Activated CD8-positive, alpha-beta memory T cell treated with anti-CD3 and anti-CD28 coated beads, Interleukin-2, amount 50 U/mL, for 24 hours (primary cell): Measurements from ENCODE around the gene DIAPH3.

Source experiments
- DNase-seq: peaks from one replicate; pipeline ENCODE4 v3.0.0-alpha.2; 2020; ENCODE audit errors: extremely low read depth

Gene DIAPH3

DNA sequence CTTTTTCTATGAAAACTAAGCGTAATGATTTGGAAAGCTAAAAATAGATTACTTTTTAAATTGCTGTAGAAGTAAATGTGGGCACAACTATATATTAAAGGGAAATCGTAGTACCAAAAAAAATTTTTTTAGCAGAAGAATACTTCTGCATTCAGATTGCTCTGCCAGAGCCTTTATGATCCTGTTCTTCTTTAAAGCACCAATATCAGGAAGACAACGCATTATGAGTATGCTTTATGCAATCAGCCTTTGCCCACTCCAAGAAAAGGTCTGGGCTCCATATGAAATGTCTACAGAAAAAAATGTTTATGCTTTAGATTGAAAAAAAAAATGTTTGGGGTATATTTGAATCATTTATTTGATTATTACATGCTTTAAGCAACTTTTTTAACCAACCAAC lies 137.4 kb downstream of the DIAPH3 start:
- DNase-seq, result no peak

DNA sequence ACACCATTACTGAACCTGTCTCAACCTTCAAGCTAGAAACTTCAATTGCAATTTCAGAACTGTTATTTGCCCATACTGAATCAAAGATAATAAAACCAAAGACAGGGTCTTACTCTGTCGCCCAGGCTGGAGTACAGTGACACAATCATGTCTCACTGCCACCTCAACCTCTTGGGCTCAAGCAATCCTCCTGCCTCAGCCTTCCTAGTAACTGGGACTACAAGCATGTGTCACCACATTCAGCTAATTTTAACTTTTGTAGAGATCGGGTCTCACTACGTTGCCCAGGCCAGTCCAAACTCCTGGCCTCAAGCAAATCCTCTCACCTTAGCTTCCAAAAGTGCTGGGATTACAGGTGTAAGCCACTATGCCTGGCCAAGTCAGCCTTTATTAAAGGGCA lies 143.4 kb downstream of the DIAPH3 start:
- DNase-seq, result no peak

DNA sequence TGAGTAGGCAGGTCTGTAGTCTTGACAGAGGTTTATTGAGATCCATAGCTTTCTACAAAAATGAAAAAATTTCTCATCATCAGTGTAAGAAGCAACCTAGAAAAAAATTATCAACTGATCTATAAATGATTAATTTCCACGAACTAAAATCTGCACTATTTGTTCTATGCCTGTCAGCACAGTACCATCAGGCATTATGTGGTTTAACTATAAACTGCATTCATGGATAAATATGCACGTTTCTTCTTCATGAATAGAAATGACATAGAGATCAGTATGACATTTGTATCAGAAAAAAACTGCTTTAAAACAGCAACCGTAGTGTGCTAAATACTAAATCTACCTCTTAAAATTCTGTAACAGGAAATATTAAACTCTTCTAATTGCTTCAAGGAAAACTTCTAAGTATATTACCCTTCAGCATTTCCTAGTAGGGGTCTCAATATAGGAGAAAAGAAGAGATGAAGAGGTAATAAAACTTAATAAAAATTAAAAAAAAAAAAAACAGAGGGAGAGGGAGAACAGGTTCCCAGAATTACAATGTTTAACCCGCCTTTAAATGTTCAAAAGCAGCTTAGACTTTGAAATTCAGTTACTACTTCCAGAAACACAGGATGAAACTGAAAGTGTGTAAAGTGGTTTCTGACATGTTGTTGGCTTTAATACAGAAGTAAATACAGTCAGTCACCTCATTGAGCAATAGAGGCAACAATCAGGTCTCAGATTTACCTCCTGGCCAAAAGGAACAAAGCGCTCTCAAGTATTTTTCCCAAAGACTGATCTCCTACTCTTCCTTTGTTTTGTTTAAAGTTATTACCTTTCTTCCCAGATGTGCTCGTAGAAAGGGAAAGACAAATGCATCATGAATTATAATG lies 144.4 kb downstream of the DIAPH3 start:
- DNase-seq, result no peak

DNA sequence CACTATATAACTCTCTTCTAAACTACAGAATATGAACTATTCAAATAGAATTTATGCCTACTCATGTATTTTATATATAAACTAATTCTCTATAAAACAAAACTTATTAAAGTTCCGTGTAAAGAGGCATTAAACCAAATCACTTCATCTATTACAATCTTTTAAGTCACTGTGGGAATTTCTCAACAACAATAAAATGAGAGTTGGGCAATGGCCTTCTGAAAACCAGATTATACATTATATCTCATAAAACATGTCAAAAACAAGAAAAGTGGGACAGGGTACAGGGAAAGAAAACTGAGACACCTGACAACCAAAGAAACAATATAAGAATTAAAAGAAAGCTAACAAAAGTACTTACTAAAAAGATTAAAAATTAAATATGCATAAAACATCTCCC lies 145.2 kb downstream of the DIAPH3 start:
- no peak for DNase-seq

DNA sequence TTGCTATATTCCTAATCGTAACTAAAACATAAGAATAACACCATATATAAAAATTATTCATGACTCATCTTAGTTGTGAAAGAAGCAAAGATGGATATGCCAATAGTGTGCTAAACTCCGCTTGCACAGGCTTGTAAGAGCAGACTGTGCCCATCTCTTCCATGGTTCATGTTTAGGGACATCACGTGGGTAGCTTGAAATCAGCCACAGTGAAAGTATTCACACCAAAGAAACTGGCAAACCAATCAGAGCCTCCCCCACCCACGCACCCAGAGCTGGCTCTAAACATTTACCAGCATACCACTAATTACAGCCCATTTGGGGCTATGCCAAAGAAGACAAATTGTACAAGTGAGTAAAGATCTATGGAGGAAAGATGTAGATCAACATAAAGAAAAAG lies 147.5 kb downstream of the DIAPH3 start:
- no peak for DNase-seq

DNA sequence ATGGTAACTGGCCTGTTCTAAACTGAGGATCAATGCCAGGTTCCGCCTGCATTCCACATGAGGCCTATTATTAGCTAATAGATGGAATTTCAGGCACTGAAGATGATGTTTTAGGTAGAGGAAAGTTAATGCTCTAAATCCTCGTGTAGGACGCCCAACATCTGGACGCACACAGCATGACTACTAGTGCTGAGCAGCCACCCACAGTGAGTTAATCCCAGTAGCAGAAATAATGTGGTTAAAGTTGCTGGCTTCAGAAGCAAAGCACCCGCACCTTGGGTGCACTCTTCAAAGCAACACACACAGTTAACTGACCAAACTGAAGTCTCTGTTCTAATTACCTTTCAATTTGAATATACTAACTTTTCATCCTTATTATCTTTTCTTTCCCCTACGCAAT lies 150.6 kb downstream of the DIAPH3 start:
- no peak for DNase-seq

DNA sequence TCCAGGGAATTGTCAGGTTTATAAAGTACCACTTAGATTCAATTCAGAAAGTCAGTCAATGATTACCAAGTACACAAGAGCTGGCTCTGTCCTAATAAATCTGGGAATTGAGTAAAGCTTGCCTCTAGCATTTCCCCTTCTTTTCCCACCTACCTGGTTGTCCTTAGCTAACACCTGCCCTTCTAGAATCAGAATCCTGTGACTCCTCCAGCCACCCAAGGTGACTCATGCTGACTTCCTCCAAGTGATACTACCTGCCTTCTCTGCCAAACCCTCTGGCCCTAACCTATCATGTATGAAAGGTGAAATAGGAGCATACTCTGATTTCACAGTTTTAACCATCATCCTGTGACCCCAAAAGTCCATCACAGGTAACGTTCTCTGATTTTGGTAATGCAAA lies 151.2 kb downstream of the DIAPH3 start:
- DNase-seq, result no peak

DNA sequence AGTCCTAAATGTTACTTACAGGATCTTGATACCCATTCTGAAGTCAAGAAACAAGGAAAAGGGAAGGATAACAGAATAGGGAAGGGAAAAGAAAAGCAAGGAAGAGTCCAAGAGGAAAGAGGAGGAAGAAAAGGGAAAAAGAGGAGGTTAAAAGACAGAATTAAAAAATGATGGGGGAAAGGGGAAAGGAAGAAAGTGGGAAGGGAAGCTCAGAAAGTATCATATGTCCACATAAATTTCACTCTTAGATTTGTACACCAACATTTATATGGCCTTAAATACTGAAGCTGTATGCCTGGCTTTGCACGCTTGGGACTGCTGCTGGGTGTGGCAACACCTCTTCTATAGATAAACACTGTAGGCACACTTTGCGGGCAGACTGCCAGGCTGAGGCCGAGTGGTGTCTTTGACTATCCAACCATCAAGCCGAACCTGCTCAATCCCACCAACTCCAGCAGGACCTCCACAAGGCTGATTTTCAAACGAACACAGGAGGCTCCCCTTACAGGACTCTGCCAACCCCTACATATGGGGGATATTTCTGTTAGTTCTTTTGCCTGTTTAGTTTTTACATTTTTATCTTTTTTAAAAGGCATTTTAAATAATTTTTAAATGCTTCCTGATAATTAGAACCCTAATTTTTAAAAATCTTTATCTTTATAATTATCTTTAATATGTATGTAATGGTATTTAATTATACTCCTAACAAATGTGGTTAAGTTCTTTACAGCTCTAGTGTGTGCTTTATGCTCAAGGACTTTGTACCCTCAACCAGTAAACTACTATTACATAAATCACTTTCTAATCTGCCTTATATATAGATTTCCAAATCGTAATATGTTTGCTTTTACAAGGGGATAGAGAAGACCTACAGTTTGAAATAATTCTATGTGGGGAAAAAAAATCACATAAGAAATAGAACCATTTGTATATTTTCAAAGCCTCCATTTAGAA lies 154.2 kb downstream of the DIAPH3 start:
- DNase-seq, result no peak

DNA sequence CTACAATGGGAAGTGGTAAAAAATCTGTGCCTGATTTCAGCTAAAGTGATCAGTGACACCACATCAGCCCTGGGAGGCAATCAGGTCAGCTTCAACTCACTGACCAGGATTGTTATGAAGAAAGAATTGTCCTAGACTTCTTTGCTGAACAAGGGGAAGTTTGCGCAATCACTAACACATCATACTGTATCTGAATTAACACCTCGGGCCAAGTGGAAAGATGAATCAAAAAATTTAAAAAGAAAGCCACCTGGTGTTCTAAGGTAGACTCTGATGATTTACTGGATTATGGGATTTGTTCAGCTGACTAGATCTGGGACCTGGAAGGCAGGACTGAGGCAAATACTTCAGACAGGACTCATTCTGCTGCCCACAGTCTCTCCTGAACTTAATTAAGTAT lies 161.8 kb downstream of the DIAPH3 start:
- no peak for DNase-seq

DNA sequence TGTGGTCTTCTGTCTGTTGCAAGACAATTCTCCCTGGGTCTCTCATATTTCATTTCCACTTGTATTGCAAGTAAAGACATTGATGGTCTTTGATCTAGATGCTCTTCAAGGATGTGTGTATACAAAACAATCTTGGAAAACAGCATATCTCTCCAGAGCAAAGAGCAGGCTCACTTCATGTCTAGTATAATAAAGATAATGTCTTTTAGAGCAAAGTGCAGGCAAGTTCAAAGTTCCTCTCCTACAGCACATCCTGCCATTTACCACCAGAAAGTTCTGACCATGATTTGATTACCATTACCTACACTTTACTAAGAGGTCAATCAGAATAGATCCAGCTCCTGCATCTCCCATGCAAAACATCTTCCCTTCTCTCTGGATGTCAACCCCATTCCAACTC lies 162.8 kb downstream of the DIAPH3 start:
- DNase-seq, result no peak

DNA sequence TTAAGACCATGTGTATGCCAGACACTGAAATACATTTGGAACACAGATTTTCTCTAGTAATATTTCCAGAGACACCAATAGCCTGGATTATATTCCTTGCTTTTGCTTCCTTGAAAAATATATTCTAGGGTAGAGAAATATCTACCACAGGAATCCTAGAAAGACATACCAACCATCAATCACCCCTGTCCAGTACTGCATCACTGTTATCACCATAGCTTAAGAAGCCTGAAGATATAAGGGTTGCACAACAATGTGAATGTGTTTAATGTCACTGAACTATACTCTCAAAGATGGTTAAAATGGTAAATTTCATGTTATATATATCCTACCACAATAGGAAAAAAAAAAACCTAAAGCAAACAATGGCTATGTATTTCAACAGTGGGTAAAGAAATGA lies 163.6 kb downstream of the DIAPH3 start:
- no peak for DNase-seq

DNA sequence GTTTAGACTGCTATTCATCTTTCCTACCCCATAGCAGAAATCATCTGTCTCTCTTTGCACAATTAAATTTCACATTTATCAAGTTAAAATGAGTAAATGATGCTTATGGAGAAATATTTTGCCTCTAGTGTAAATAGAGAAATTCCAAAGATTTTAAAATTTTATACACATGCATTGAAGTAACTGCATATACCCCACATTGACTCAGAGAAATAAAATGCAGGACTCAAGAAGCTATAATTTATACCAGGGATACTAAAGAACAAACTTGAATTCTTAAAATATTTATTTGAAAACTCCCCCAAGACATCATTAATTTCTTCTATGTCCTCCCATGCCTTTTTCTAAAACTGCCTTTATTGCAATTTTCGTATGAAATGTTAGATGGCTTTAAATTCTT lies 165.8 kb downstream of the DIAPH3 start:
- DNase-seq, result no peak

DNA sequence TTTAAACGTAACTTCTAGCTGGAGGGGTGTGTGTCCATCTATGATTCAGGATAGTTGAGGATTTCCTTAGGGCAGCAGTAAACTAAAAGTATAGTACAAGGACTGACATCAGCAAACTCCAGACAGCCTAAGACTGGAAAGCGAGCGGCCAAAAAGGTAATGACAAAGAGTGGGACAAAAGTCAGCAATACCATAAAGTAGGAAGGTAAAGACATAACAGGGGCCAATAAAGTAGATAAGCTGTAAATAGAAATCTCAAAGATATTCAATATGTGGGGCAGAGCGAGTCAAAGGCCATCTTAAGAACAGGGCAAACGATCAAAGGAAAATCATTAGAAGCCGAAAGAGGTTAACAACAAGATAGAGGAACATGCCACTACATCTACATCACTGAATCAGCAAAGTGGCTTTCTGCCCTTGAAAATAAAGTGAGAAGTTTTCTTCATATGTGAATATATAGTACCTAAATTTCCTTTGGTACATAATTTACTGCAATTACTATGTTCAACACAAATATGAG lies 167.2 kb downstream of the DIAPH3 start:
- DNase-seq, result no peak

DNA sequence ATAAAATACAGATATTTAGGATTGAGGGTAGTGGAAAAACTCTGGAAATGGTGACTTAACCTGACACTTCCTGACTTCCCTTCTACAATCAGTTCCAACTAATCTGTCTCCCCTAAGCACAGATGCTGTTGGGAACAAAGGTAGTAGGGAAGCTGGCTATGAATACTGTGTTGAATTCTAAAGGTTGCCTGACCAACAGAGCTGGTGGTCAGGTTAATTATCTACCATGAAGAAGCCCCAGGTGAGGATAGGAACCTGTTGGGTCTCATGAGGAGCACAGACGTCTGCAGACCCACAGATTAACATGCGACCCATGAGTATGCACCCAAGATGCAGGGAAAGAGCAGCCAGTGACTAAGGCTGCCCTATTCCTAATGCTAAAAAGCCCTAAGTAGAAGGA lies 172.3 kb downstream of the DIAPH3 start:
- DNase-seq, result no peak

DNA sequence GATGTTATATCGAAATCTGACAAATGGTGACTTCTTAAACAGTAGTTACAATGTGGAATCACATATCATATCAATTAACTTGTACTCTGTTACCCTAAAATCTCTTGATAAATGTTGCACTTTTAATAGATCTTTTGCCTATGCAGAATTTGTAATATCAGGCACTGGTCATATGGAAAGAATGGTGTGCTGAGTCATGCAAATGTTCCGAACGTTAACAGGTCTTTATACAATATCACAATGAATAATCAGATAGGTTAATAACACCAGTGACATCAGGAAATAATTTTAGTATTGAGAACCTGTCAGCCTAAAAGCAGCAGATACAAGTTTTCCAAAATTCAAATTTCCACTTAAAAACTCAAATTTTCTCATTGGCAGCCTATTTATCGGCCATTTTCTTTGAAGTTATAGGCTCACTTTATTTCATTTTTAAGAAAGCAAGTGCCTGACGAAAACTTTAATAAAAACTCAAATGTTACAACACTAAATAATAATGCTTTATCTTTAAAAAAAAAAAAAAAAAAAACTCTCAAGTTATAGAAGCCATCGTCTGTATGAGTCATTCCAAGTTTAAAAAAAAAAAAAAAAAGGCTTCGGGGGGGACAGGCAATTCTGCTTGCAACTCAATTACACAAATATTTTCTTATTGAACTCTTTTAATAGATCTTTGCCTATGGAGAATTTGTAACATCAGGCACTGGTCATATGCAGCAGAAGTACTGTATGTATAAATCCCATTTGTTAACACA lies 180.9 kb downstream of the DIAPH3 start:
- DNase-seq, result no peak

DNA sequence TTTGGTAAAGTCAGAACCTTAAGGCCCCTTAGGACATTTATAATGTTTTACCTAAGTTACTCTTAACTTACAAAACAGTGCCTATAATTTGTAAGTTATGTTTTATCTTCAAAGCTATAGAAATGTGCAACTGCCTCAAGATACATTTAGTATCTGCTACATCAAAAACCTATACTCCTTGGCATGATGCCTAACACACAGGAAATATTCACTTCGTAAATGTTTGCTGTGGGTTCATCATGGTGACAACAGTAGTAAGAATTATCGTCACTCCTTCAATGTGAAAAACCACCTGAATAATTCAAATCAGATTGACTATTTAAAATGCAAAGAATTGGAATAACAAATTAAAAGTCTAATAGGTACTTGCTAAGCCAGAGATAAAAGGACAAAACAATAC lies 184.1 kb downstream of the DIAPH3 start:
- no peak for DNase-seq

DNA sequence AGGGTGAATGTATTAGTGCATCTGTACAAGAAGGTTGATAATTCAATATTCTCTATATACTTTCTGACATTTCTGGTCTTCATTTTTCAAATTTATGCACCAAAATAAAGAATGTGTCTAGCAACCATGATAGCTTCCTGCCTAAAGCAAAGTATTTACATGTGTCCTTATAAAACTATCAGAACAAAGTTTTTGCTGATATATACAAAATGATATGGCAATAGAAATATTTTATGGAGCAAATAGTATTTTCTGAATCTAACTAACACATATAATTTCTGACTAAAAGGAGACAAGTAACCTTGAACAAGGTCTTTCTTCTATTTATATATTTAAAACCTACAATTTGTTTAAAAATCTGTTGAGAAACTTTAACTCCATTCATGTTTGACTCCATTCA lies 184.9 kb downstream of the DIAPH3 start:
- DNase-seq, result no peak

DNA sequence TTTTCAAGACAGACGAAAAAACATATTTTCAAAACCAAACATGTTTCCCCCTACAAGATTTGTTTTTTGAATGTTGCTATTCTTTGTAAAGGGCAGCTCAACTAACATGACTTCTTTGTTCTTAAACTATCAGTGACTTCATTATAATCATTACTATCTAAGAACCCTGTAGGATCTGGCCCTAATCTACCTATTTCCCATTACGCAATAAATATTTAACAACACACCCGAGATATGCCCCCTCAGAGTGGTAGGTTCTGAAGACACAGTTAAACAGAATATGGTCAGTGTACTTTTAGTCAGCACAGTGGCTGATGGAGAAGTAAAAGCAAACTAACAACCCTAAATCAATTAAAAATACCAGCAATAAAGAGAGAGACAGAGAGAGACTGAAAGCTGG lies 186.9 kb downstream of the DIAPH3 start:
- no peak for DNase-seq

DNA sequence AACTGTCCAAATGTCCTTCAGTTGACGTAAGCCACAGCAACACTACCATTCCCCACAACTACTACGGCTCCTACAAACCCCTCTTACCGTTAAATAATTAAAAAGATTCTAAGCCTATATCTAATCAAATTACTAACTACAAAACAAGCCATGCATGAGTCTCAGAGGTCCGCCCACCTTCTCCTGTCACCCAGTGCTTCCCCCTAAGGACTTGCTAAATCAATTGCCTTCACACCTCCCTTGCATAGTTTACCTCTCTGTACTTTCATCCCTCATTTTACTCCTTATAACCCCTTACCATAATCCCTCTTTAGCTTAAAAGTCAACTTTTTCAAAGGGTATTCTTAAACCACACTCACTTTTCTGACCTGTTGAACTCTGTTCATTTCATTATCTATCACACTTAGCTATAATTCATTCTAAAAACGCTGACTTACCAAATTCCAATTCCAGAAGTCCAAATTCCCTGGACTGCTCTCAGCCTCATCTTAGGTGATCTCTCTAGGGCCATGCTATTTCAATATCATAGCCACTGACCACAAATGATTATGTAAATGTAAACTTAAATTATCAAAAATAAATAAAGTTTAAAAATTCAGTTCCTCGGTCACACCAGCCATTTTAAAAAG lies 187.8 kb downstream of the DIAPH3 start:
- no peak for DNase-seq

DNA sequence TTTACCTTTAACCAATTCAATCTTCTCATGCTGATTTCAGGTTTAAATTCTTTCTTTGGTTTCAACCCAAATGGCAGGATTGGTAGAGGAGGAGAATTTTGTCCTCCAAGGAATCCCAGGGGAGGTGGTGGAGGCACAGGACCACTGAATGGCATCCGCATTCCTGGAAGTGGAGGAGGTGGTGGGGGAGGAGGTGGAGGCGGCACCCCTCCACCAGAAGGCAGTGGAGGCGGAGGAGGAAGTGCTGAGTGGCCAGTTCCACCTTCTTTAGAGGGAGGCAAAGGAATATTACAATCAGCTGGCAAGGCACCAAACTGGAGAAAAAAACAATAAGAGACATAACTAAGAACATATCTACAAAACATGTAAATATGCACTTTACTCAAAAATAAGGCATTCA lies 192.9 kb downstream of the DIAPH3 start:
- DNase-seq, result no peak

DNA sequence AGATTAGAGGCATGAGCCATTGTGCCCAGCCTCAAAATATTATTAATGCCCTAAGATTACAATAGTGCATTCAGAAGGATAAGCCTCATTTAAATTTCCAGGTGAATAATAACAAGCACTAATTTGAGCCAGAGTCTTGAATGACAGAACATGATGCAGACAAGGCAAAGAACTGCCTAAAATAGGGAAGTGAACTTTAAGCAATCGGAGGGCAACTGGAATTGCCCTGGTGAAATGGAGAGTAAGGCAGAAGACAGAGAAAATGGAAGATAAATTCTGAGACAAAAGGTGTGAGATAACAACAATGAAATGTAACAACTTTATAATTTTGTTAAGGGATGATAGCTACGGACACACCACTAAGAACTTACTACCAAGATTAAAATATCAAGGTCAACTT lies 199.9 kb downstream of the DIAPH3 start:
- DNase-seq, result no peak

DNA sequence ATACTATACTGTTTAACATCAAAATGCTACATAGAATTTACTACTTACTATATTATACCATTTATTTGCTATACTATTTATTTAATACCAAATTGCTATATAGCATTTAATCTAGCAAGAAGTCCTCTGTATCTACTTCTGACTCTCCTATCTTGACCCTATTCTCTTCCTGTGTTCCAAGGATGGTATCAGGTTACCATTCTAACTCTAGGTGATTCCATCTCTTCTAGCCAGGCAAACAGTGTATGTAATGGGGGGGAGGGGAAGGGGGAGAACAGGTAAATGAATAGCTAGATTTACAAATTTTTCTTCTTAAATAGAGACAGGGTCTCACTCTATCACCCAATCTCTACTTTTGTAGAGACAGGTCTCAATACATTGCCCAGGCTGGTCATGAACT lies 200.3 kb downstream of the DIAPH3 start:
- no peak for DNase-seq
